HEK293 (cell line): ENCODE measurements around the gene SH3YL1.
A peak's percentile ranks its signal among the peaks of the same experiment; 100 is the strongest.

Experiments used
- CTCF ChIA-PET: fragments of 350-600 bp; formaldehyde crosslinking; extraction: SDS; loops from one replicate; lab custom pipeline; 2021; ENCODE audit warnings: antibody characterized with exemption; lab: Yijun Ruan, JAX
- POLR2A ChIA-PET: fragments of 300-600 bp; formaldehyde crosslinking; extraction: SDS; loops from one replicate; lab custom pipeline; 2020; ENCODE audit warnings: antibody characterized with exemption, inconsistent platforms; lab: Yijun Ruan, JAX
- H3K27ac ChIP-seq: fragments of 200-500 bp; sonication (Bioruptor generic); 2 replicates; pipeline ENCODE4 v1.5.1; 2014; ENCODE audit warnings: low read depth, low read length, control low read depth, inconsistent platforms; ENCODE audit errors: extremely low read depth
- H3K36me3 ChIP-seq, 2 experiments: fragments of 200-500 bp in 1 of 2; sonication (Bioruptor generic) in 1 of 2; 1 replicate in 1 of 2; 2 replicates in 1 of 2; pipeline ENCODE4 v1.5.1; 2014 to 2017; ENCODE audit warnings: inconsistent platforms in 2 of 2, low read length in 2 of 2; ENCODE audit not compliant: control insufficient read depth in 2 of 2, insufficient read depth in 1 of 2
- H3K4me1 ChIP-seq: fragments of 200-500 bp; sonication (Bioruptor generic); 2 replicates; pipeline ENCODE4 v1.5.1; 2014; ENCODE audit warnings: mild to moderate bottlenecking, low read length, inconsistent platforms; ENCODE audit not compliant: control insufficient read depth, insufficient read depth
- H3K4me3 ChIP-seq: 2 replicates; pipeline ENCODE4 v1.5.1; 2011; ENCODE audit warnings: low read depth, mild to moderate bottlenecking, control low read depth, low read length, moderate library complexity
- H3K9me3 ChIP-seq: fragments of 200-500 bp; sonication (Bioruptor generic); 2 replicates; pipeline ENCODE4 v1.5.1; 2014; ENCODE audit warnings: low read depth, low read length, inconsistent platforms; ENCODE audit not compliant: control insufficient read depth, insufficient read depth
- GFI1B ChIP-seq: fragments of 450-650 bp; formaldehyde crosslinking; IDR thresholded peaks from 2 replicates; pipeline ENCODE4 v1.5.1; 2016; ENCODE audit warnings: missing biosample characterization, missing genetic modification characterization
- KLF7 ChIP-seq: fragments of 450-650 bp; formaldehyde crosslinking; IDR thresholded peaks from 2 replicates; pipeline ENCODE4 v1.5.1; 2016; ENCODE audit warnings: missing biosample characterization, missing genetic modification characterization, borderline replicate concordance
- MEIS1 ChIP-seq: sonication (generic); formaldehyde crosslinking; IDR thresholded peaks from 2 replicates; pipeline ENCODE4 v1.8.1; 2022; ENCODE audit warnings: missing genetic modification reagents, mild to moderate bottlenecking, borderline replicate concordance
- SETDB1 ChIP-seq: IDR thresholded peaks from one replicate; pipeline ENCODE4 v1.6.1; 2017; ENCODE audit warnings: mild to moderate bottlenecking, low read length, moderate library complexity, mixed read lengths; ENCODE audit not compliant: insufficient read length
- SP3 ChIP-seq: fragments of 450-650 bp; formaldehyde crosslinking; IDR thresholded peaks from 2 replicates; pipeline ENCODE4 v1.5.1; 2016; ENCODE audit warnings: missing biosample characterization, missing genetic modification characterization
- ZNF175 ChIP-seq: fragments of 450-650 bp; formaldehyde crosslinking; IDR thresholded peaks from 2 replicates; pipeline ENCODE4 v1.5.1; 2016; ENCODE audit warnings: missing biosample characterization, missing genetic modification characterization
- ZNF426 ChIP-seq: fragments of 450-650 bp; formaldehyde crosslinking; IDR thresholded peaks from 2 replicates; pipeline ENCODE4 v1.5.1; 2017; ENCODE audit warnings: missing biosample characterization, missing genetic modification characterization, mild to moderate bottlenecking, inconsistent platforms, moderate library complexity
- ZNF521 ChIP-seq: fragments of 450-650 bp; formaldehyde crosslinking; IDR thresholded peaks from 2 replicates; pipeline ENCODE4 v1.5.1; 2017; ENCODE audit warnings: missing biosample characterization, mild to moderate bottlenecking, missing genetic modification characterization
- ZNF549 ChIP-seq: fragments of 450-650 bp; IDR thresholded peaks from 2 replicates; pipeline ENCODE4 v1.5.1; 2018; ENCODE audit warnings: missing biosample characterization, missing genetic modification characterization, mild to moderate bottlenecking, inconsistent platforms, moderate library complexity
- ZNF571 ChIP-seq: fragments of 450-650 bp; formaldehyde crosslinking; IDR thresholded peaks from 2 replicates; pipeline ENCODE4 v1.5.0; 2017; ENCODE audit warnings: missing biosample characterization, missing genetic modification characterization
- ZNF830 ChIP-seq: fragments of 450-650 bp; IDR thresholded peaks from 2 replicates; pipeline ENCODE4 v1.5.0; 2018; ENCODE audit warnings: missing biosample characterization, missing genetic modification characterization, low read depth, mild to moderate bottlenecking, moderate library complexity
- TF ChIP-seq, protein P1 (sequence below): fragments of 450-650 bp; formaldehyde crosslinking; IDR thresholded peaks from 2 replicates; pipeline ENCODE4 v1.5.1; 2016; ENCODE audit warnings: missing biosample characterization, missing genetic modification characterization
- TF ChIP-seq, protein P2 (sequence below): fragments of 450-650 bp; formaldehyde crosslinking; IDR thresholded peaks from 2 replicates; pipeline ENCODE4 v1.5.1; 2016; ENCODE audit warnings: missing biosample characterization, missing genetic modification characterization
- TF ChIP-seq, protein P3 (sequence below): fragments of 450-650 bp; formaldehyde crosslinking; optimal IDR thresholded peaks from 2 replicates; pipeline ENCODE3; 2016; ENCODE audit warnings: missing biosample characterization, mild to moderate bottlenecking, missing genetic modification characterization
- TF ChIP-seq, protein P4 (sequence below): fragments of 450-650 bp; formaldehyde crosslinking; IDR thresholded peaks from 2 replicates; pipeline ENCODE4 v1.5.1; 2017; ENCODE audit warnings: missing biosample characterization, missing genetic modification characterization
- TF ChIP-seq, protein P5 (sequence below): fragments of 450-650 bp; formaldehyde crosslinking; IDR thresholded peaks from 2 replicates; pipeline ENCODE4 v1.5.1; 2017; ENCODE audit warnings: missing biosample characterization, mild to moderate bottlenecking, missing genetic modification characterization, moderate library complexity
- TF ChIP-seq, protein P6 (sequence below): fragments of 450-650 bp; formaldehyde crosslinking; IDR thresholded peaks from 2 replicates; pipeline ENCODE4 v1.5.1; 2016; ENCODE audit warnings: missing biosample characterization, missing genetic modification characterization, borderline replicate concordance

The SH3YL1 gene

DNA sequence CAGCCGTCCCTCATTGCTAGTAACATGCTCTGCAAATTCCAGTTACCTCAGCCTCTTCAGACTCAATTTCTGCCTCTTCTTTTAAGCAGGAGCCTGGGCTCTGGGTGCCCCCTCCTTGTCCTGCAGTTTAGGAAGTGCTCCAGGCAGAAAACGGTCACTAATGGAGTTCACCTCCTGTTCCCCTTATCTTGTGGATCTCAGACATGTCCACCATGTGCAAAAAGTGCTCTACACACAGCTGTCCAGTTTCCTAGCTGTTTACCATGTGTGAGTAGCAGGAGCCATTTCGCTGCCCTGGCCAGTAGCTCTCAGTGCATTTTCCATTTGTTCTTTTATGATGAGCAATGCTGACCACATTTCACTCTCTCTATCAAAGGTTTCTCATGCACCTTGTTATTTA, 4.9 kb downstream of the SH3YL1 start (continued):
- no peak for TF ChIP-seq ZNF521 (tag by site-specific recombination)
- TF ChIP-seq, protein P1, sequence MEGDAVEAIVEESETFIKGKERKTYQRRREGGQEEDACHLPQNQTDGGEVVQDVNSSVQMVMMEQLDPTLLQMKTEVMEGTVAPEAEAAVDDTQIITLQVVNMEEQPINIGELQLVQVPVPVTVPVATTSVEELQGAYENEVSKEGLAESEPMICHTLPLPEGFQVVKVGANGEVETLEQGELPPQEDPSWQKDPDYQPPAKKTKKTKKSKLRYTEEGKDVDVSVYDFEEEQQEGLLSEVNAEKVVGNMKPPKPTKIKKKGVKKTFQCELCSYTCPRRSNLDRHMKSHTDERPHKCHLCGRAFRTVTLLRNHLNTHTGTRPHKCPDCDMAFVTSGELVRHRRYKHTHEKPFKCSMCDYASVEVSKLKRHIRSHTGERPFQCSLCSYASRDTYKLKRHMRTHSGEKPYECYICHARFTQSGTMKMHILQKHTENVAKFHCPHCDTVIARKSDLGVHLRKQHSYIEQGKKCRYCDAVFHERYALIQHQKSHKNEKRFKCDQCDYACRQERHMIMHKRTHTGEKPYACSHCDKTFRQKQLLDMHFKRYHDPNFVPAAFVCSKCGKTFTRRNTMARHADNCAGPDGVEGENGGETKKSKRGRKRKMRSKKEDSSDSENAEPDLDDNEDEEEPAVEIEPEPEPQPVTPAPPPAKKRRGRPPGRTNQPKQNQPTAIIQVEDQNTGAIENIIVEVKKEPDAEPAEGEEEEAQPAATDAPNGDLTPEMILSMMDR (tag by site-specific recombination), result no peak
- TF ChIP-seq MEIS1 (CRISPR knock-in tag), result no peak
- TF ChIP-seq, protein P2, sequence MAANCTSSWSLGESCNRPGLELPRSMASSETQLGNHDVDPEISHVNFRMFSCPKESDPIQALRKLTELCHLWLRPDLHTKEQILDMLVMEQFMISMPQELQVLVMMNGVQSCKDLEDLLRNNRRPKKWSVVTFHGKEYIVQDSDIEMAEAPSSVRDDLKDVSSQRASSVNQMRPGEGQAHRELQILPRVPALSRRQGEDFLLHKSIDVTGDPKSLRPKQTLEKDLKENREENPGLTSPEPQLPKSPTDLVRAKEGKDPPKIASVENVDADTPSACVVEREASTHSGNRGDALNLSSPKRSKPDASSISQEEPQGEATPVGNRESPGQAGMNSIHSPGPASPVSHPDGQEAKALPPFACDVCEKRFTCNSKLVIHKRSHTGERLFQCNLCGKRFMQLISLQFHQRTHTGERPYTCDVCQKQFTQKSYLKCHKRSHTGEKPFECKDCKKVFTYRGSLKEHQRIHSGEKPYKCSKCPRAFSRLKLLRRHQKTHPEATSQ (tag by site-specific recombination), result no peak
- TF ChIP-seq SP3 (tag by site-specific recombination), result no peak
- no peak for TF ChIP-seq KLF7
- TF ChIP-seq GFI1B (tag by site-specific recombination), result no peak
- TF ChIP-seq, protein P3, sequence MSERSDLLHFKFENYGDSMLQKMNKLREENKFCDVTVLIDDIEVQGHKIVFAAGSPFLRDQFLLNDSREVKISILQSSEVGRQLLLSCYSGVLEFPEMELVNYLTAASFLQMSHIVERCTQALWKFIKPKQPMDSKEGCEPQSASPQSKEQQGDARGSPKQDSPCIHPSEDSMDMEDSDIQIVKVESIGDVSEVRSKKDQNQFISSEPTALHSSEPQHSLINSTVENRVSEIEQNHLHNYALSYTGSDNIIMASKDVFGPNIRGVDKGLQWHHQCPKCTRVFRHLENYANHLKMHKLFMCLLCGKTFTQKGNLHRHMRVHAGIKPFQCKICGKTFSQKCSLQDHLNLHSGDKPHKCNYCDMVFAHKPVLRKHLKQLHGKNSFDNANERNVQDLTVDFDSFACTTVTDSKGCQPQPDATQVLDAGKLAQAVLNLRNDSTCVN (tag by site-specific recombination), result no peak

DNA sequence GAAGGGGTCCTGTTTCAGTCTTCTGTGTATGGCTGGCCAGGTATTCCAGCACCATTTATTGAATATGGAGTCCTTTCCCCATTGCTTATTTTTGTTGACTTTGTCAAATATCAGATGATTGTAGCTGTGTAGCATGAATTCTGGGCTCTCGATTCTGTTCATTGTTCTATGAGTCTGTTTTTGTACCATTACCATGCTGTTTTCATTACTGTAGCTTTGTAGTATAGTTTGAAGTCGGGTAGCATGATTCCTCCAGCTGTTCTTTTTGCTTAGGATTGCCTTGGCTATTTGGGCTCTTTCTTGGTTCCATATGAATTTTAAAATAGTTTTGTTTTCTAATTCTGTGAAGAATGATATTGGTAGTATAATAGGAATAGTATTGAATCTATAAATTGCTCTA, 6.0 kb downstream of the SH3YL1 start:
- no peak overlapping the region for H3K4me3 ChIP-seq
- ChIA-PET POLR2A (no interaction called here), CTCF (interaction anchor here (1.2 to 2.3 kb wide), 2 partner anchors 11 kb away, joined by 4 to 6 read pairs; no protein-coding TSS in a partner anchor)
- no peaks in the 10 kb centered on the region for H3K36me3 ChIP-seq
- H3K9me3 ChIP-seq, result no peaks in the 10 kb centered on the region
- no peak overlapping the region for H3K27ac ChIP-seq
- no peaks in the 10 kb centered on the region for H3K4me1 ChIP-seq
- TF ChIP-seq ZNF830 (tag by site-specific recombination) (no peak), SETDB1 (peak; percentile 66)

DNA sequence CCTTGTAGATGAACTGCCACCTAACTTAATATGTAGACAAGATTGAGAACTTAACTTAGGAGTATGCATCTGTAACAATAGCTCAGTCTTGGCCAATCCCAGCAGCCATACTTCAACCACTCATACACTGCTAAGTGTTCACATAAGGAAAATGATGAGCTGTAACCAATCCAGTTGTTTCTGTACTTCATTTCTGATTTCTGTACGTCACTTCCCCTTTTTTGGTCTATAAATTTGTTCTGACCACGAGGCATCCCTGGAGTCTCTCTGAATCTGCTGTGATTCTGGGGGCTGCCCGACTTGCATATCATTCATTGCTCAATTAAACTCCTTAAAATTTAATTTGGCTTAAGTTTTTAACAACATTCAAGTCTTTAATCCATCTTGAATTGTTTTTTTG, 6.4 kb downstream of the SH3YL1 start:
- Histone ChIP-seq H3K4me3 (no peak overlapping the region), H3K9me3 (no peaks in the 10 kb centered on the region), H3K4me1 (no peaks in the 10 kb centered on the region), H3K27ac (no peak overlapping the region), H3K36me3 (no peaks in the 10 kb centered on the region)
- ChIA-PET POLR2A (no interaction called here), CTCF (interaction anchor here (0.8 to 1.2 kb wide), 2 partner anchors 11 to 12 kb away, joined by 3 to 4 read pairs; no protein-coding TSS in a partner anchor)
- TF ChIP-seq, protein P3 (tag by site-specific recombination), result no peak
- TF ChIP-seq ZNF549 (no peak), ZNF426 (tag by site-specific recombination) (no peak), ZNF571 (no peak), ZNF175 (tag by site-specific recombination) (no peak)
- TF ChIP-seq, protein P4, sequence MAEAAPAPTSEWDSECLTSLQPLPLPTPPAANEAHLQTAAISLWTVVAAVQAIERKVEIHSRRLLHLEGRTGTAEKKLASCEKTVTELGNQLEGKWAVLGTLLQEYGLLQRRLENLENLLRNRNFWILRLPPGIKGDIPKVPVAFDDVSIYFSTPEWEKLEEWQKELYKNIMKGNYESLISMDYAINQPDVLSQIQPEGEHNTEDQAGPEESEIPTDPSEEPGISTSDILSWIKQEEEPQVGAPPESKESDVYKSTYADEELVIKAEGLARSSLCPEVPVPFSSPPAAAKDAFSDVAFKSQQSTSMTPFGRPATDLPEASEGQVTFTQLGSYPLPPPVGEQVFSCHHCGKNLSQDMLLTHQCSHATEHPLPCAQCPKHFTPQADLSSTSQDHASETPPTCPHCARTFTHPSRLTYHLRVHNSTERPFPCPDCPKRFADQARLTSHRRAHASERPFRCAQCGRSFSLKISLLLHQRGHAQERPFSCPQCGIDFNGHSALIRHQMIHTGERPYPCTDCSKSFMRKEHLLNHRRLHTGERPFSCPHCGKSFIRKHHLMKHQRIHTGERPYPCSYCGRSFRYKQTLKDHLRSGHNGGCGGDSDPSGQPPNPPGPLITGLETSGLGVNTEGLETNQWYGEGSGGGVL, result no peak
- TF ChIP-seq, protein P5, sequence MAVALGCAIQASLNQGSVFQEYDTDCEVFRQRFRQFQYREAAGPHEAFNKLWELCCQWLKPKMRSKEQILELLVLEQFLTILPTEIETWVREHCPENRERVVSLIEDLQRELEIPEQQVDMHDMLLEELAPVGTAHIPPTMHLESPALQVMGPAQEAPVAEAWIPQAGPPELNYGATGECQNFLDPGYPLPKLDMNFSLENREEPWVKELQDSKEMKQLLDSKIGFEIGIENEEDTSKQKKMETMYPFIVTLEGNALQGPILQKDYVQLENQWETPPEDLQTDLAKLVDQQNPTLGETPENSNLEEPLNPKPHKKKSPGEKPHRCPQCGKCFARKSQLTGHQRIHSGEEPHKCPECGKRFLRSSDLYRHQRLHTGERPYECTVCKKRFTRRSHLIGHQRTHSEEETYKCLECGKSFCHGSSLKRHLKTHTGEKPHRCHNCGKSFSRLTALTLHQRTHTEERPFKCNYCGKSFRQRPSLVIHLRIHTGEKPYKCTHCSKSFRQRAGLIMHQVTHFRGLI, result no peak
- TF ChIP-seq, protein P6, sequence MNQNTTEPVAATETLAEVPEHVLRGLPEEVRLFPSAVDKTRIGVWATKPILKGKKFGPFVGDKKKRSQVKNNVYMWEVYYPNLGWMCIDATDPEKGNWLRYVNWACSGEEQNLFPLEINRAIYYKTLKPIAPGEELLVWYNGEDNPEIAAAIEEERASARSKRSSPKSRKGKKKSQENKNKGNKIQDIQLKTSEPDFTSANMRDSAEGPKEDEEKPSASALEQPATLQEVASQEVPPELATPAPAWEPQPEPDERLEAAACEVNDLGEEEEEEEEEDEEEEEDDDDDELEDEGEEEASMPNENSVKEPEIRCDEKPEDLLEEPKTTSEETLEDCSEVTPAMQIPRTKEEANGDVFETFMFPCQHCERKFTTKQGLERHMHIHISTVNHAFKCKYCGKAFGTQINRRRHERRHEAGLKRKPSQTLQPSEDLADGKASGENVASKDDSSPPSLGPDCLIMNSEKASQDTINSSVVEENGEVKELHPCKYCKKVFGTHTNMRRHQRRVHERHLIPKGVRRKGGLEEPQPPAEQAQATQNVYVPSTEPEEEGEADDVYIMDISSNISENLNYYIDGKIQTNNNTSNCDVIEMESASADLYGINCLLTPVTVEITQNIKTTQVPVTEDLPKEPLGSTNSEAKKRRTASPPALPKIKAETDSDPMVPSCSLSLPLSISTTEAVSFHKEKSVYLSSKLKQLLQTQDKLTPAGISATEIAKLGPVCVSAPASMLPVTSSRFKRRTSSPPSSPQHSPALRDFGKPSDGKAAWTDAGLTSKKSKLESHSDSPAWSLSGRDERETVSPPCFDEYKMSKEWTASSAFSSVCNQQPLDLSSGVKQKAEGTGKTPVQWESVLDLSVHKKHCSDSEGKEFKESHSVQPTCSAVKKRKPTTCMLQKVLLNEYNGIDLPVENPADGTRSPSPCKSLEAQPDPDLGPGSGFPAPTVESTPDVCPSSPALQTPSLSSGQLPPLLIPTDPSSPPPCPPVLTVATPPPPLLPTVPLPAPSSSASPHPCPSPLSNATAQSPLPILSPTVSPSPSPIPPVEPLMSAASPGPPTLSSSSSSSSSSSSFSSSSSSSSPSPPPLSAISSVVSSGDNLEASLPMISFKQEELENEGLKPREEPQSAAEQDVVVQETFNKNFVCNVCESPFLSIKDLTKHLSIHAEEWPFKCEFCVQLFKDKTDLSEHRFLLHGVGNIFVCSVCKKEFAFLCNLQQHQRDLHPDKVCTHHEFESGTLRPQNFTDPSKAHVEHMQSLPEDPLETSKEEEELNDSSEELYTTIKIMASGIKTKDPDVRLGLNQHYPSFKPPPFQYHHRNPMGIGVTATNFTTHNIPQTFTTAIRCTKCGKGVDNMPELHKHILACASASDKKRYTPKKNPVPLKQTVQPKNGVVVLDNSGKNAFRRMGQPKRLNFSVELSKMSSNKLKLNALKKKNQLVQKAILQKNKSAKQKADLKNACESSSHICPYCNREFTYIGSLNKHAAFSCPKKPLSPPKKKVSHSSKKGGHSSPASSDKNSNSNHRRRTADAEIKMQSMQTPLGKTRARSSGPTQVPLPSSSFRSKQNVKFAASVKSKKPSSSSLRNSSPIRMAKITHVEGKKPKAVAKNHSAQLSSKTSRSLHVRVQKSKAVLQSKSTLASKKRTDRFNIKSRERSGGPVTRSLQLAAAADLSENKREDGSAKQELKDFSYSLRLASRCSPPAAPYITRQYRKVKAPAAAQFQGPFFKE (tag by site-specific recombination), result no peak
